ENCODE data around the gene CNTD1.

DNA sequence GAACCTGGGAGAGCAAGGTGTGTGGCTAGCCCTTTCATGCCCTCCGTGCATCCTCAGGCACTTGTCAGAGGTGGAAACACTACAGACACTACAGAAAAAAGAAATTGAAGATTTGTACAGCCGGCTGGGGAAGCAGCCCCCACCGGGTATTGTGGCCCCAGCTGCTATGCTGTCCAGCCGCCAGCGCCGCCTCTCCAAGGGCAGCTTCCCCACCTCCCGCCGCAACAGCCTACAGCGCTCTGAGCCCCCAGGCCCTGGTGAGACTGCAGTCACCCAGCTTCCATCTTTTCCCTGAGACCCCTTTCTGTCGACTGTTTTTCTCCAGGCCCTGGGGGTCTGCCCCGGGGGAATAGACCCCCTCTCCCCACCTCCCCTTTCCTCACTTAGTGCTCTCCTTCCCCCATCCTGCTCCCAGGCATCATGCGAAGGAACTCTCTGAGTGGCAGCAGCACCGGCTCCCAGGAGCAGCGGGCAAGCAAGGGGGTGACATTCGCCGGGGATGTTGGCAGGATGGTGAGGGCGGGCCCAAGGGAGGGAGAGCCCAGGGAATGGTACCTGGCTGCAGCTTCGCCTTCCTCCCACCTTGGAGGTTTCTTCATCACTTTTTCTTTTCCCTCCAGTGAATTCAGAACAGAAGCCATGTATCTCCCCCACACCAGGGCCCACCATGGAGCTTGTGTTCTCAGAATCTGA, 2.4 kb upstream of the CNTD1 start:
- TF ChIP-seq GATA3 (IDR thresholded peaks at IDR 0.05; ENCODE audit: low read depth, low read length) (no peak), GATA2 (IDR thresholded peaks at IDR 0.05; ENCODE audit: low read depth, low read length) (no peak)
